GM20000 (cell line): Measurements from ENCODE around the gene CNOT6.
A peak's percentile ranks its signal among the peaks of the same experiment; 100 is the strongest.
"Not testable (repeated sequence)": the region's sequence is repeated elsewhere in the genome, so short reads cannot be mapped to it uniquely, and the experiment has no call there.

Source experiments
- DNase-seq: peaks from one replicate; pipeline ENCODE4 v3.0.0; 2012; ENCODE audit warnings: low spot score
- CTCF ChIP-seq: IDR thresholded peaks from 2 replicates; pipeline ENCODE4 v1.5.1; 2012; ENCODE audit warnings: mild to moderate bottlenecking, control low read depth; ENCODE audit errors: extremely low read depth, missing control alignments

CNOT6 gene

GRCh38 chr5:180525399-180525798 lies 31.2 kb downstream of the CNOT6 start:
- TF ChIP-seq CTCF = no peak
- no peak for DNase-seq

- TF ChIP-seq CTCF = no peak
- no peak for DNase-seq
These were observed 32.1 kb downstream of the CNOT6 start for GRCh38 chr5:180526269-180526668.

DNA sequence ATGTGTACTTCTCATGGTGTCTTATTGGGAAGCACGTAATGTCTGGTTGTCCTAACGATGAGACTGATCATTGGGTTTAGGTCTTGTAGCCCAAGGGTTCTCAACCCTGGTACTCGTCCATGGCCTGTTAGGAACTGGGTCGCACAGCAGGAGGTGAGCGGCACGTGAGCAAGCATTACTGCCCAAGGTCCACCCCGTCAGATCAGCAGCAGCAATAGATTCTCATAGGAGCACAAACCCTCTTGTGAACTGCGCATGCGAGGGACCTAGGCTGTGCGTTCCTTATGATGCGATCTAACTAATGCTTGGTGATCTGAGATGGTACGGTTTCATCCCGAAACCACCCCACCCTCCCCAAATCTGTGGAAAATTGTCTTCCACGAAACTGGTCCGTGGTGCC lies 33.5 kb downstream of the CNOT6 start:
- TF ChIP-seq CTCF = no peak
- no peak for DNase-seq

DNA sequence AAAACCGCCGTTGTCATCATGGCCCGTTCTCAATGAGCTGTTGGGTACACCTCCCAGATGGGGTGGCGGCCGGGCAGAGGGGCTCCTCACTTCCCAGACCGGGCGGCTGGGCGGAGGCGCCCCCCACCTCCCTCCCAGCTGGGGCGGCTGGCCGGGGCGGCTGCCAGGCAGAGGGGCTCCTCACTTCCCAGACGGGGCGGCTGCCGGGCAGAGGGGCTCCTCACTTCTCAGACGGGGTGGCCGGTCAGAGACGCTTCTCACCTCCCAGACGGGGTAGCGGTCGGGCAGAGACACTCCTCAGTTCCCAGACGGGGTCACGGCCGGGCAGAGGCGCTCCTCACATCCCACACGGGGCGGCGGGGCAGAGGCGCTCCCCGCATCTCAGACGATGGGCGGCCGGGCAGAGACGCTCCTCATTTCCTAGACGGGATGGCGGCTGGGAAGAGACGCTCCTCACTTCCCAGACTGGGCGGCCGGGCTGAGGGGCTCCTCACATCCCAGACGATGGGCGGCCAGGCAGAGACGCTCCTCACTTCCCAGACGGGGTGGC lies 36.9 kb downstream of the CNOT6 start:
- DNase-seq = not testable (repeated sequence)

- no peak for DNase-seq
- no peak for TF ChIP-seq CTCF
These were observed 38.1 kb downstream of the CNOT6 start for GRCh38 chr5:180532268-180532667.

- no peak for TF ChIP-seq CTCF
- no peak for DNase-seq
These were observed 39.7 kb downstream of the CNOT6 start for GRCh38 chr5:180533845-180534244.

- no peak for TF ChIP-seq CTCF
- no peak for DNase-seq
These were observed 41.4 kb downstream of the CNOT6 start for GRCh38 chr5:180535573-180535972.

- peak; percentile 43 for DNase-seq
- TF ChIP-seq CTCF = no peak
These were observed 46.0 kb downstream of the CNOT6 start for GRCh38 chr5:180540050-180540694.
